Liver (tissue), 9 donors: ENCODE results near the gene PAX9. TPM values are rescaled to one million over a fixed set of nuclear protein-coding genes. Genes with fewer than 3 reads are reported as not detected.

Source experiments
- DNase-seq: peaks from one replicate; pipeline ENCODE4 v3.0.0-alpha.2; 2017; ENCODE audit warnings: low spot score
- H3K27ac ChIP-seq, 2 donors: one replicate each; pipeline ENCODE4 v1.7.0; 2013; ENCODE audit warnings: inconsistent platforms in 2 of 2, low read length in 2 of 2, control low read depth in 1 of 2, low read depth in 1 of 2, mild to moderate bottlenecking in 1 of 2
- H3K27me3 ChIP-seq, 4 donors: one replicate each; pipeline versions ENCODE4 v1.6.1 to v1.7.0; 2013; ENCODE audit warnings: low read length in 3 of 4, inconsistent platforms in 1 of 4, mild to moderate bottlenecking in 1 of 4, moderate library complexity in 1 of 4; ENCODE audit not compliant: control insufficient read depth in 4 of 4, insufficient read depth in 4 of 4
- H3K36me3 ChIP-seq, 4 donors: one replicate each; pipeline versions ENCODE4 v1.6.1 to v1.7.0; 2013; ENCODE audit warnings: low read length in 3 of 4, mild to moderate bottlenecking in 3 of 4, low read depth in 1 of 4, moderate library complexity in 1 of 4; ENCODE audit not compliant: control insufficient read depth in 4 of 4, insufficient read depth in 3 of 4
- H3K4me1 ChIP-seq, 4 donors: one replicate each; pipeline versions ENCODE4 v1.6.1 to v1.7.0; 2013; ENCODE audit warnings: low read length in 3 of 4, mild to moderate bottlenecking in 3 of 4, moderate library complexity in 1 of 4; ENCODE audit not compliant: control insufficient read depth in 4 of 4, insufficient read depth in 4 of 4
- H3K4me3 ChIP-seq, 3 donors: one replicate each; pipeline versions ENCODE4 v1.6.1 to v1.7.0; 2013; ENCODE audit warnings: low read length in 3 of 3, control low read depth in 1 of 3, low read depth in 1 of 3, mild to moderate bottlenecking in 1 of 3
- H3K9ac ChIP-seq, 2 donors: one replicate each; pipeline ENCODE4 v1.7.0; 2013; ENCODE audit warnings: low read length in 2 of 2, mild to moderate bottlenecking in 2 of 2, moderate library complexity in 2 of 2, control low read depth in 1 of 2, low read depth in 1 of 2
- H3K9me3 ChIP-seq, 4 donors: one replicate each; pipeline versions ENCODE4 v1.6.1 to v1.7.0; 2013; ENCODE audit warnings: low read length in 3 of 4; ENCODE audit not compliant: control insufficient read depth in 4 of 4
- CTCF ChIP-seq: fragments of 150-350 bp; IDR thresholded peaks from 2 replicates; pipeline ENCODE4 v1.5.1; 2017; ENCODE audit warnings: improper control_type of control experiment, low read depth, low read length; ENCODE audit not compliant: missing input control
- FOXA1 ChIP-seq: IDR thresholded peaks from 2 replicates; pipeline ENCODE4 v1.6.1; 2016; ENCODE audit warnings: antibody characterized with exemption
- GABPA ChIP-seq, 2 donors: IDR thresholded peaks in 1 of 2; conservative IDR thresholded peaks in 1 of 2; 2 replicates each; pipeline ENCODE4 v1.6.1; 2016; ENCODE audit warnings: antibody characterized with exemption in 2 of 2, mild to moderate bottlenecking in 1 of 2, moderate library complexity in 1 of 2
- HNF4A ChIP-seq, 2 donors: conservative IDR thresholded peaks; 2 replicates each; pipeline ENCODE4 v1.6.1; 2016; ENCODE audit warnings: antibody characterized with exemption in 2 of 2, mild to moderate bottlenecking in 2 of 2
- HNF4G ChIP-seq: IDR thresholded peaks from 2 replicates; pipeline ENCODE4 v1.6.1; 2016; ENCODE audit warnings: antibody characterized with exemption
- JUND ChIP-seq, 2 donors: IDR thresholded peaks; 2 replicates each; pipeline ENCODE4 v1.6.1; 2016; ENCODE audit warnings: antibody characterized with exemption in 2 of 2
- MAX ChIP-seq: IDR thresholded peaks from 2 replicates; pipeline ENCODE4 v1.6.1; 2016; ENCODE audit warnings: antibody characterized with exemption
- RAD21 ChIP-seq, 2 donors: IDR thresholded peaks; 2 replicates each; pipeline ENCODE4 v1.6.1; 2016; ENCODE audit warnings: antibody characterized with exemption in 2 of 2, mild to moderate bottlenecking in 2 of 2
- RXRA ChIP-seq, 2 donors: IDR thresholded peaks; 2 replicates each; pipeline ENCODE4 v1.6.1; 2017 to 2018; ENCODE audit warnings: antibody characterized with exemption in 2 of 2, mild to moderate bottlenecking in 1 of 2
- SP1 ChIP-seq: IDR thresholded peaks from 2 replicates; pipeline ENCODE4 v1.6.1; 2018; ENCODE audit warnings: antibody characterized with exemption, mild to moderate bottlenecking
- TAF1 ChIP-seq: conservative IDR thresholded peaks from 2 replicates; pipeline ENCODE4 v1.6.1; 2016; ENCODE audit warnings: antibody characterized with exemption, mild to moderate bottlenecking
- YY1 ChIP-seq: IDR thresholded peaks from 2 replicates; pipeline ENCODE4 v1.6.1; 2016; ENCODE audit warnings: antibody characterized with exemption, mild to moderate bottlenecking
- WGBS: extraction: QIAGEN DNeasy Blood & Tissue Kit; methylation state at CpG from one replicate; pipeline ENCODE4 v1.1.7; 2013; 5-methylcytosine and 5-hydroxymethylcytosine counted together
- polyA plus RNA-seq, 2 donors: library from polyadenylated mRNA; stranded (reverse) in 1 of 2; unstranded in 1 of 2; fragments of 200-250 nt in 1 of 2; fragments of >200 nt in 1 of 2; fragmentation: Nextera tagmentation in 1 of 2; extraction: Ambion mirVana in 1 of 2; gene quantifications; one replicate each; pipeline versions ENCODE4 v1.2.1 to v1.2.3, GENCODE V29; 2013 to 2015
- total RNA-seq, 2 donors: library from RNA; depleted of rRNA; stranded (reverse); fragments of >200 nt; gene quantifications; one replicate each; pipeline ENCODE4 v1.2.3, GENCODE V29; 2014
- TF ChIP-seq, protein P1 (sequence below): IDR thresholded peaks from 2 replicates; pipeline ENCODE4 v1.6.1; 2016; ENCODE audit warnings: antibody characterized with exemption, mild to moderate bottlenecking
- TF ChIP-seq, protein P2 (sequence below): IDR thresholded peaks from 2 replicates; pipeline ENCODE4 v1.6.1; 2016; ENCODE audit warnings: antibody characterized with exemption
- TF ChIP-seq, protein P3 (sequence below): IDR thresholded peaks from 2 replicates; pipeline ENCODE4 v1.6.1; 2016; ENCODE audit warnings: antibody characterized with exemption
- donor health status: healthy.
- donor health status: healthy.
- donor health status: healthy.
- donor health status: healthy.
- donor health status: healthy.

The PAX9 gene
- total and polyA plus RNA-seq, 4 donors, result 0.03 TPM; not detected in 3

GRCh38 chr14:36653413-36653812, 8.2 kb upstream of the PAX9 start:
- WGBS, result 29% methylated on average over 3 of the region's 3 CpGs
- no peak overlapping the region for H3K9ac ChIP-seq
- peaks cover 6 to 24% (median 13%) of the 10 kb centered on the region in 4 donors for H3K4me1 ChIP-seq
- no peak for TF ChIP-seq RAD21 (IDR thresholded peaks at IDR 0.05)
- no peak for TF ChIP-seq SP1
- TF ChIP-seq, protein P1, sequence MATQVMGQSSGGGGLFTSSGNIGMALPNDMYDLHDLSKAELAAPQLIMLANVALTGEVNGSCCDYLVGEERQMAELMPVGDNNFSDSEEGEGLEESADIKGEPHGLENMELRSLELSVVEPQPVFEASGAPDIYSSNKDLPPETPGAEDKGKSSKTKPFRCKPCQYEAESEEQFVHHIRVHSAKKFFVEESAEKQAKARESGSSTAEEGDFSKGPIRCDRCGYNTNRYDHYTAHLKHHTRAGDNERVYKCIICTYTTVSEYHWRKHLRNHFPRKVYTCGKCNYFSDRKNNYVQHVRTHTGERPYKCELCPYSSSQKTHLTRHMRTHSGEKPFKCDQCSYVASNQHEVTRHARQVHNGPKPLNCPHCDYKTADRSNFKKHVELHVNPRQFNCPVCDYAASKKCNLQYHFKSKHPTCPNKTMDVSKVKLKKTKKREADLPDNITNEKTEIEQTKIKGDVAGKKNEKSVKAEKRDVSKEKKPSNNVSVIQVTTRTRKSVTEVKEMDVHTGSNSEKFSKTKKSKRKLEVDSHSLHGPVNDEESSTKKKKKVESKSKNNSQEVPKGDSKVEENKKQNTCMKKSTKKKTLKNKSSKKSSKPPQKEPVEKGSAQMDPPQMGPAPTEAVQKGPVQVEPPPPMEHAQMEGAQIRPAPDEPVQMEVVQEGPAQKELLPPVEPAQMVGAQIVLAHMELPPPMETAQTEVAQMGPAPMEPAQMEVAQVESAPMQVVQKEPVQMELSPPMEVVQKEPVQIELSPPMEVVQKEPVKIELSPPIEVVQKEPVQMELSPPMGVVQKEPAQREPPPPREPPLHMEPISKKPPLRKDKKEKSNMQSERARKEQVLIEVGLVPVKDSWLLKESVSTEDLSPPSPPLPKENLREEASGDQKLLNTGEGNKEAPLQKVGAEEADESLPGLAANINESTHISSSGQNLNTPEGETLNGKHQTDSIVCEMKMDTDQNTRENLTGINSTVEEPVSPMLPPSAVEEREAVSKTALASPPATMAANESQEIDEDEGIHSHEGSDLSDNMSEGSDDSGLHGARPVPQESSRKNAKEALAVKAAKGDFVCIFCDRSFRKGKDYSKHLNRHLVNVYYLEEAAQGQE, result no peak
- TF ChIP-seq MAX, result no peak
- TF ChIP-seq HNF4A (conservative IDR thresholded peaks at IDR 0.05), result no peak
- no peak for TF ChIP-seq RXRA (IDR thresholded peaks at IDR 0.05)
- TF ChIP-seq, protein P2, sequence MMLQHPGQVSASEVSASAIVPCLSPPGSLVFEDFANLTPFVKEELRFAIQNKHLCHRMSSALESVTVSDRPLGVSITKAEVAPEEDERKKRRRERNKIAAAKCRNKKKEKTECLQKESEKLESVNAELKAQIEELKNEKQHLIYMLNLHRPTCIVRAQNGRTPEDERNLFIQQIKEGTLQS, result no peak
- no peak for TF ChIP-seq TAF1
- TF ChIP-seq, protein P3, sequence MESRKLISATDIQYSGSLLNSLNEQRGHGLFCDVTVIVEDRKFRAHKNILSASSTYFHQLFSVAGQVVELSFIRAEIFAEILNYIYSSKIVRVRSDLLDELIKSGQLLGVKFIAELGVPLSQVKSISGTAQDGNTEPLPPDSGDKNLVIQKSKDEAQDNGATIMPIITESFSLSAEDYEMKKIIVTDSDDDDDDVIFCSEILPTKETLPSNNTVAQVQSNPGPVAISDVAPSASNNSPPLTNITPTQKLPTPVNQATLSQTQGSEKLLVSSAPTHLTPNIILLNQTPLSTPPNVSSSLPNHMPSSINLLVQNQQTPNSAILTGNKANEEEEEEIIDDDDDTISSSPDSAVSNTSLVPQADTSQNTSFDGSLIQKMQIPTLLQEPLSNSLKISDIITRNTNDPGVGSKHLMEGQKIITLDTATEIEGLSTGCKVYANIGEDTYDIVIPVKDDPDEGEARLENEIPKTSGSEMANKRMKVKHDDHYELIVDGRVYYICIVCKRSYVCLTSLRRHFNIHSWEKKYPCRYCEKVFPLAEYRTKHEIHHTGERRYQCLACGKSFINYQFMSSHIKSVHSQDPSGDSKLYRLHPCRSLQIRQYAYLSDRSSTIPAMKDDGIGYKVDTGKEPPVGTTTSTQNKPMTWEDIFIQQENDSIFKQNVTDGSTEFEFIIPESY, result no peak
- TF ChIP-seq YY1, result no peak
- TF ChIP-seq CTCF, result no peak
- TF ChIP-seq FOXA1, result no peak
- TF ChIP-seq JUND (IDR thresholded peaks at IDR 0.05), result no peak
- no peak for TF ChIP-seq GABPA (IDR thresholded peaks at IDR 0.05 in 1 of 2, conservative IDR thresholded peaks at IDR 0.05 in 1 of 2)
- TF ChIP-seq HNF4G, result no peak
- H3K36me3 ChIP-seq, result no peaks in the 10 kb centered on the region
- H3K4me3 ChIP-seq, result no peak overlapping the region
- H3K27ac ChIP-seq, result no peak overlapping the region
- H3K9me3 ChIP-seq, result peaks cover 0 to 2% (median 0%) of the 10 kb centered on the region in 4 donors
- H3K27me3 ChIP-seq, result peaks cover 2 to 38% (median 29%) of the 10 kb centered on the region in 4 donors
- no peak for DNase-seq
